HG02970 (cell line): Measurements from ENCODE around the gene H3-3A.
"Not testable (repeated sequence)": the region's sequence is repeated elsewhere in the genome, so short reads cannot be mapped to it uniquely, and the experiment has no call there.

ENCODE experiments used
- ATAC-seq: cut with Tn5 transposase; IDR thresholded peaks from one replicate; pipeline ENCODE4 v1.9.1; 2021; ENCODE audit warnings: mild to moderate bottlenecking, moderate library complexity, moderate number of reproducible peaks; ENCODE audit not compliant: unreplicated experiment, low FRiP score

Gene H3-3A

GRCh38 chr1:226083302-226084101, 21.0 kb downstream of the H3-3A start:
- ATAC-seq: peak; percentile 71

GRCh38 chr1:226085675-226086285, 23.3 kb downstream of the H3-3A start:
- no peak for ATAC-seq

GRCh38 chr1:226086776-226087175, 24.3 kb downstream of the H3-3A start:
- ATAC-seq: no peak

- no peak for ATAC-seq
Observed at GRCh38 chr1:226091461-226091860, 28.9 kb downstream of the H3-3A start.

- not testable (repeated sequence) for ATAC-seq
Observed at GRCh38 chr1:226092048-226092820, 29.7 kb downstream of the H3-3A start.

- ATAC-seq: no peak
Observed at GRCh38 chr1:226092965-226093364, 30.4 kb downstream of the H3-3A start.

GRCh38 chr1:226093621-226094020, 31.1 kb downstream of the H3-3A start:
- no peak for ATAC-seq

- no peak for ATAC-seq
Observed at GRCh38 chr1:226094451-226094850, 31.9 kb downstream of the H3-3A start.

GRCh38 chr1:226095286-226095685, 32.8 kb downstream of the H3-3A start:
- no peak for ATAC-seq

- ATAC-seq: no peak
Observed at GRCh38 chr1:226097866-226098625, 35.5 kb downstream of the H3-3A start.

- ATAC-seq: no peak
Observed at GRCh38 chr1:226098870-226099835, 36.6 kb downstream of the H3-3A start.

GRCh38 chr1:226100436-226101391, 38.2 kb downstream of the H3-3A start:
- no peak for ATAC-seq

GRCh38 chr1:226104671-226105121, 42.2 kb downstream of the H3-3A start:
- no peak for ATAC-seq

GRCh38 chr1:226107471-226108460, 45.2 kb downstream of the H3-3A start:
- no peak for ATAC-seq

GRCh38 chr1:226108935-226109828, 46.7 kb downstream of the H3-3A start:
- no peak for ATAC-seq

- ATAC-seq: peak; percentile 71
Observed at GRCh38 chr1:226109829-226110248, 47.3 kb downstream of the H3-3A start.
